Measurements from ENCODE around the gene DLG1. TPM values are rescaled to one million over a fixed set of nuclear protein-coding genes. Genes with fewer than 3 reads are reported as not detected.
"Not testable (repeated sequence)": the region's sequence is repeated elsewhere in the genome, so short reads cannot be mapped to it uniquely, and the experiment has no call there.

DLG1 gene
- total RNA-seq, 1 donor from 2014 or later: 102 TPM

- DNase-seq (ENCODE audit: low spot score): no peak
Measured at GRCh38 chr3:197104738-197105137, 193.7 kb downstream of the DLG1 start.

DNA sequence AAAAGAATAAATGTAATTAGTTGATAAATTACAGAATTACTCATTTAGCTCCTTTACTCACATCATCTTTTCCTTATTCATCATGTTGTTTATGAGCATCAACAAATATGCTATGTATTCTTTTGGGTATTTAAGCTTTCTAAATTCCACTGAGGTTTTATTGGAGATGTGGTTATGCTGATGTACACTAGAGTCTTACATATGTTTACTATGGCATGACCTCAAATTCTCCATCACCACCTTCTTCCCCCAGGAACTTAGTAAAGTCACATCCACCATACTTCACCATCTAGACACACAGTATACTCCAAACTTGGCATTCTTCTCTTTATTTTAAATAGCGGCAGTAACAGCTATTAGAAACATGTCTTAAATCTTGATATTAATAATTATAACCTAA, 194.6 kb downstream of the DLG1 start:
- DNase-seq (ENCODE audit: low spot score): no peak

DNA sequence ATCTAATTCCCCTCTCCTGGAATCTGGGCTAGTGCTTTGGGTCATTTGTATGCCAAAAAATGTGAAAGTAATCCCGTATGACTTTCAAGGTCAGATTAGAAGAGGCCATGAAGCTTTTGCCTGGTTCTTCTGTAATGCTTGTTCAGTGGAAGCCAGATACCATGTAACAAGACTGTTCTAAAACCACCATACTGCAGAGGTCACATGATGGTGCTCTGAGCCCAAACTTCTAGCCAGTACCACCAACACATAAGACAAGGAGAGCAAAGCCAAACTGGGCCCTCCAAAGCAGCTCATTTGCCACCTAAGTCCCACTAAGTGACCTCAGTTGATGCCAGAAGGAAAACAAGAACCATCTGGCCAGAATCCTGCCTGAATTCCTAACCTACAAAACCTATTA, 204.5 kb downstream of the DLG1 start:
- DNase-seq (ENCODE audit: low spot score): no peak

DNA sequence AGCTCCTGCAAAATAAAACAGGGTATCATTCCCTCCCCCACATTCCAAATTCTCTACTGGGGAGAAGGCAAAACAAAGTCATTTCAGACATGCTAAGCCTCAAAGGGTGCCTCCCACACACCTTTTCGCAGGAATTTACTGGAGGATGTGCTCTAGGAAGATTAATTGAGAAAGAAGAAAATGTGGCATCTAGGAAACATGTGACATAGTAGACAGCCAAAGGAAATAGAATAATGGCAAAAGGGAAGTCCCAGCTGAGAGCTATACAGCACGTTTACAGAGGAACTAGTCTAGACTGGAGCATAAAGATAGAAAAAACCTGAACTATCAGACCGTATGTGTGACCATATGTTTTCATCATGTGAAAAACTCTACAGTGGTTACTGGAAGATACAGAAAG, 210.0 kb downstream of the DLG1 start:
- peak; percentile 6 for DNase-seq (ENCODE audit: low spot score)

- DNase-seq (ENCODE audit: low spot score): no peak
Measured at GRCh38 chr3:197085137-197085536, 213.3 kb downstream of the DLG1 start.

DNA sequence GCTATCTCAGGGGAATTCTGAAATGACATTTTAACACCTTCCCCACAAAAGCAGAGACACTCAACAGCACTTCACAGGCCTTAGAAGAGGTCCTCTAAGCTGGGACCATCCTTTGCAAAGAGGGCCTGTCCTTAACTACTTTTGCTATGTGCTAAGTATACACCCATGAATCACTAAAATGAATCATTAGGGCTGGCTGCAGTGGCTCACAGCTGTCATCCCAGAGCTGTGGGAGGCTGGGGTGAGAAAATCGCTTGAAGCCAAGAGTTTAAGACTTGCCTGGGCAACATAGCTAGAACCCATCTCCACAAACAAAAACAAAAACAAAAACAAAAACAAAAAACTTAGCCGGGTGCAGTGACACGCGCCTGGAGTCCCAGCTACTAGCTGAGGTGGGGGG, 214.9 kb downstream of the DLG1 start:
- DNase-seq (ENCODE audit: low spot score): peak; percentile 31

DNA sequence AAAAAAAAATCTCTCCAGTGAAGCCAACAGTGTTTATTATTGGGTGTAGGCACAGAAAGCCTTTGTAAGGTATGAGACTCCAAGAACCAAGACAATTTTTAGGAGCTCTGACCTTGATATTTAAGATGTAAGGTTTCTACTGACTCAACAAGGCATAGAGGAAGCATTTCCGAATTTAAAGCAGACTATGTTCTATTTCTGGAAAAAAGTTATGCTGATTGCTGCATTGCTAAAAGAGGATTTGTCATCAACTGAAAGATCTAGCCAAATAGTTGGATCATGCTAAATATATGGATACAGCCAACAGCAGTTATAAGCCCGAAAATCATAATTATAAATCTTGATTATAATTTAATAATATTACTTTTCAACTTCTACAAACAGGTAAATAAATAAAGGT, 215.5 kb downstream of the DLG1 start:
- peak; percentile 13 for DNase-seq (ENCODE audit: low spot score)

DNA sequence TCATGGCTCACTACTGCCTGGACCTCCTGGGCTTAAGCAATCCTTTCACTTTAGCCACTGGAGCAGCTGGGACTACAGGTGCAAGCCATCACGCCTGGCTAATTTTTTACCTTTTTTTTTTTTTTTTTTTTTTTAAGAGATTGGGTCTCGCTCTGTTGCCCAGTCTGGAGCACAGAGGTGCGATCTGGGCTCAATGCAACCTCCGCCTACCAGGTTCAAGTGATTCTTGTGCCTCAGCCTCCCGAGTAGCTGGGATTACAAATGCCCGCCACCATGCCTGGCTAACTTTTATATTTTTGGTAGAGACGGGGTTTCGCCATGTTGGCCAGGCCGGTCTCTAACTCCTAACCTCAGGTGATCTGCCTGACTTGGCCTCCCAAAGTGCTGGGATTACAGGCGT, 218.1 kb downstream of the DLG1 start:
- no peak for DNase-seq (ENCODE audit: low spot score)

DNA sequence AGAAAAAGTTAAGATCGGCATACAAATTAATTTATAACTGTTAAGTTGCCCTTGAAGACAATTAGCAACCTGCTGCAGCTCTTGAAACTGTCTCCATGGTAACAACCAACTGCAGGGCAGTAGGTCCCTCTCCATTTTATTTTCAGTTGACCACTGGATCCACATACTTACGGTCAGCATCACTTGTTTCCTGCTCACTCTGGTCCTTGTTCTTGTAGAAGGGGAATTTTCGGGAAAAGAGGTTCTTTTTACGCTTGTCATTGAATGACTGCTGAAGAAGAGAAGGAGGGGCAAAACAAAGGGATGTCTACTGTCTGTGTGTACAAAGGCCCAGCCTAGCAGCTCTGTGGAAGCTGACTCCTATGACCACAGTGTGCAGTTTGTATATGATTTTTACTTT, 222.0 kb downstream of the DLG1 start:
- DNase-seq (ENCODE audit: low spot score): no peak

- no peak for DNase-seq (ENCODE audit: low spot score)
Measured at GRCh38 chr3:197068077-197068476, 230.3 kb downstream of the DLG1 start.

DNA sequence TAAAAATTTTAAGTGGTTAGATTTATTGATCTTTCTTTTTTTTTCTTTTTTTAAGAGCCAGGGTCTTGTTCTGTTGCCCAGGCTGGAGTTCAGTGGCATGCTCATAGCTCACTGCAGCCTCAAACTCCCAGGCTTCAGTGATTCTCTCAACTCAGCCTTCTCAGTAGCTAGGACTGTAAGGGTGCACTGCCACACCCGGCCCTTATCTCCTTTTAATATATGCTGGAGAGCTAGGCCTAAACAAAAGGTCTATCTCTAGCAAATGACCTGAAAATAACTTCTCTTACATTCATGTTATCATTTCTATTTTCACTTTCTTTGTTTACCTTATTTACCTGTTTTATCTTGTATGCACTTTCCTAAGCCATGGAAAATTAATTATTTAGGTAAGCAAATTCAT, 233.6 kb downstream of the DLG1 start:
- no peak for DNase-seq (ENCODE audit: low spot score)

GRCh38 chr3:197062446-197062845, 236.0 kb downstream of the DLG1 start:
- no peak for DNase-seq (ENCODE audit: low spot score)

- DNase-seq (ENCODE audit: low spot score): not testable (repeated sequence)
Measured at GRCh38 chr3:197051637-197052036, 246.8 kb downstream of the DLG1 start.

- DNase-seq (ENCODE audit: low spot score): no peak
Measured at GRCh38 chr3:197050511-197050910, 247.9 kb downstream of the DLG1 start.

- no peak for DNase-seq (ENCODE audit: low spot score)
Measured at GRCh38 chr3:197042539-197042938, 255.9 kb downstream of the DLG1 start.

DNA sequence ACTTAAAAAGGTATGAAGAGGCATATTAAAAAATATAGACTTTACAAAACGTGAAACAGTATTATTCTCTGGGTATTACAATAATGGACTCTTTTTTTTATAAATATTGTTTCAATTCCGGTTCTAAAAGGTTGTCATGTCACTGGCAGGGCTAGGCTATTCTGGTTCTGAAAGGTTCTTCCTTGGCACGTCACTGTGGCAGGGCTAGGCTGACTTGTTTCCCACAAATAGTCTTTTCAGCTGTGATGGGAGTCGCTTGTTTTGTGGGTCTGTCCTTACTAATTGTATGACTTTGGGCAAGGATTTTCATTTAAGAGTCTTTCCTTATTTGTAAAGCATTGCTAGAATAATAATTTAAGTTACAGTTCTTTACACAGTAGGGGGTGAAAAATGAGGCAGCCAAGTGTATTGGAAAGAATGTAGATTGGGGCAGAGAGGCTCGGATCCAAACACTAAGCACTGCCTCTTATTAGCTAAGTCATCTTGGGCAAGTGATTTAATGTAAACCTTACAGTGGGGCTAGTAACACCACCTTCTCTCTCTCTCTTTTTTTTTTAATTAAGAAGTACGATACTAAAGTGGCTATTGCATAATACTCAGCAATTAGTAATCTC, 256.4 kb downstream of the DLG1 start:
- no peak for DNase-seq (ENCODE audit: low spot score)

- DNase-seq (ENCODE audit: low spot score): no peak
Measured at GRCh38 chr3:197040658-197041057, 257.8 kb downstream of the DLG1 start.

GRCh38 chr3:197038679-197039462, 259.5 kb downstream of the DLG1 start:
- no peak for DNase-seq (ENCODE audit: low spot score)

- DNase-seq (ENCODE audit: low spot score): no peak
Measured at GRCh38 chr3:197035577-197035976, 262.8 kb downstream of the DLG1 start.

DNA sequence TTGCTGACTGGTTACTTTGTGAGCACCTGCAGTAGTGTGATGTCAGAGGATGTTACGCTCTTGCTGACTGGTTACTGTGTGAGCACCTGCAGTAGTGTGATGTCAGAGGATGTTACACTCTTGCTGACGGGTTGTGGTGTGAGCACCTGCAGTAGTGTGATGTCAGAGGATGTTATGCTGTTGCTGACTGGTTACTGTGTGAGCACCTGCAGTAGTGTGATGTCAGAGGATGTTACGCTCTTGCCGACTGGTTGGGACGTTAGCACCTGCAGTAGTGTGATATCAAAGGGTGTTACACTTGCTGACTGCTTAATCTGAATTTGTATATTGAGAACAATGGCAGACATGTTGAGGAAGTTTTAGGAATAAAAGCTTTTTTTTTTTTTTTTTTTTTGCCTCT, 263.6 kb downstream of the DLG1 start:
- DNase-seq (ENCODE audit: low spot score): not testable (repeated sequence)

GRCh38 chr3:197033764-197034163, 264.6 kb downstream of the DLG1 start:
- DNase-seq (ENCODE audit: low spot score): not testable (repeated sequence)

DNA sequence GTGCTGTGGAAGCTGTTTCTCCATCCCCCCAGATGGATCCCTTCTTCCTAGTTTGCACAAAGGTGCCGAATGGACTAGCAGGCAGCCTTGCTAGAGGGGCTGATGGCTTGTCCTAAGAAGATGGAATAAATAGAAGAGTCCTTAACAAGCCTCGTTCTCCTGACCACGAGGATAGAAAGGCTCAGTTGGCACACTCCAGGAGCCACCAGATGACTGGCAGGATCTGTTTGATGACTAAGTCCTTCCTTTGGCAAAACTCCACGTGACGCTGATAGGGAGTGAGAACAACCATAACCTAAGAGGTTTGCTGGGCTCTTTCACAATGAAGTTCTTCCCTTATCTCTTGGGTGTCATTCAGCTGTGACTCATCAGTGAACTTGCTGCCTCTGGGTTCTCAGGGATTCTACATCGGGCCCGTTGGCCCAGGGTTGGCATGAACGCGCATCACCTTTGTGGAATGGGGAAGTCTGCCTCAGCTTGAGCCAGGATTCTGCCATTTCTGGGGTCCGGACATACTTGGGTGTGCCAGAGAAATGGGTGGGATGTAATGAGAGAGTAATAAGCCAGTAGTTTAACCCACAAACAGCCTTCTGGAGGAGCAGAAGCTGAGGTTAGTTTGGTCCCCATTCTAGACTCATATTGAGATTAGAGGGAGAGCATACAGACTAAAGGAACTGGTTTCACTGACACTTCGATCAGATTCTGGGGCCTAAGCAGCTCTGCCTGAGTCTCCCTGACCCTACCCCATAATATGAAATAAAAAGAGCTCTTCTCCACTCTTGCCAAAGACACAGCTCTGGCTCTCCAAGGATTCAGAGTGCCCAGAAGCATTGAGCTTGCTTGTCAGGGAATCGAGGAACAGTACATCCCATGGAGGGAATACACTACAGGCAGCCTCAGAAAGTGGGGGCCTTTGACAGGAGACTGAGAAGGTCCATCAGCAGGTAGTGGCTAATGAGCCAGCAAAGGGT, 266.8 kb downstream of the DLG1 start:
- DNase-seq (ENCODE audit: low spot score): peak; percentile 97

All from umbilical cord (tissue), 2 donors.